ENCODE data around the gene SUSD4.

SUSD4 gene

GRCh38 chr1:223347583-223347982, 16.4 kb downstream of the SUSD4 start:
- FAIRE-seq (no peak), DNase-seq (ENCODE audit: insufficient read length, low spot score) (no peak)
- TF ChIP-seq SPI1 (IDR thresholded peaks at IDR 0.05; ENCODE audit: low read depth, low read length) (no peak), POLR2AphosphoS5 (IDR thresholded peaks at IDR 0.05; ENCODE audit: low read depth, low read length) (no peak), TAF1 (IDR thresholded peaks at IDR 0.05; ENCODE audit: low read depth, low read length) (no peak), PAX5 (IDR thresholded peaks at IDR 0.05; ENCODE audit: insufficient read depth, low read length, severe bottlenecking) (no peak), POU2F2 (IDR thresholded peaks at IDR 0.05; ENCODE audit: low read depth, low read length) (no peak), POLR2A (IDR thresholded peaks at IDR 0.05; ENCODE audit: low read depth, low read length) (no peak)

- FAIRE-seq: no peak
Measured at GRCh38 chr1:223346311-223346710, 17.7 kb downstream of the SUSD4 start.

GRCh38 chr1:223345720-223346119, 18.3 kb downstream of the SUSD4 start:
- FAIRE-seq: no peak
- no peak for DNase-seq (ENCODE audit: insufficient read length, low spot score)
- TF ChIP-seq SPI1 (IDR thresholded peaks at IDR 0.05; ENCODE audit: low read depth, low read length) (no peak), TAF1 (IDR thresholded peaks at IDR 0.05; ENCODE audit: low read depth, low read length) (no peak), POLR2A (IDR thresholded peaks at IDR 0.05; ENCODE audit: low read depth, low read length) (no peak), POU2F2 (IDR thresholded peaks at IDR 0.05; ENCODE audit: low read depth, low read length) (no peak), POLR2AphosphoS5 (IDR thresholded peaks at IDR 0.05; ENCODE audit: low read depth, low read length) (no peak), PAX5 (IDR thresholded peaks at IDR 0.05; ENCODE audit: insufficient read depth, low read length, severe bottlenecking) (no peak)

More at GRCh38 chr1:223346311-223346710, 17.7 kb downstream of the SUSD4 start:
- no peak for TF ChIP-seq PAX5 (IDR thresholded peaks at IDR 0.05; ENCODE audit: insufficient read depth, low read length, severe bottlenecking)
- no peak for TF ChIP-seq TAF1 (IDR thresholded peaks at IDR 0.05; ENCODE audit: low read depth, low read length)
- TF ChIP-seq POU2F2 (IDR thresholded peaks at IDR 0.05; ENCODE audit: low read depth, low read length): no peak
- TF ChIP-seq POLR2A (IDR thresholded peaks at IDR 0.05; ENCODE audit: low read depth, low read length): no peak
- TF ChIP-seq SPI1 (IDR thresholded peaks at IDR 0.05; ENCODE audit: low read depth, low read length): no peak
- no peak for TF ChIP-seq POLR2AphosphoS5 (IDR thresholded peaks at IDR 0.05; ENCODE audit: low read depth, low read length)
- no peak for DNase-seq (ENCODE audit: insufficient read length, low spot score)

DNA sequence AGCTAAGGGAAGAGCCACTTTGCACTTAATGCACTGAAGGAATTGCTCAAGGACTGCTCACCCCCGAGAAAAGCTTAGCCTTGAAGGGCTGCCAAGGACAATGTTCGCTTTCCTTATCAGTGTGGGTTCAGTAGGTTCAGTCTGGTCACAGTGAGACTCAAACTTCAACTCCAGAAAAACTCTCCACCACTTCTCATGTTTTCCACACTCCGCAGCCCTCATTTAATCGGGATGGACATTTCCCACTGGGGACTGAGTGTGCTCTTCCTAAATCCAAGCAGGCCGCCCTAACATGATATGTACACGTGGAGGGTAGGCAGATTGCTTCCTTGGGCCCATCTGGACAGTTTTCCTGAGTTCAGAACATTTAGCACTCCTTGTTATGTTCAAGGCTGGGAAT, 19.5 kb downstream of the SUSD4 start:
- FAIRE-seq (no peak), DNase-seq (ENCODE audit: insufficient read length, low spot score) (no peak)
- TF ChIP-seq POLR2AphosphoS5 (IDR thresholded peaks at IDR 0.05; ENCODE audit: low read depth, low read length) (no peak), POLR2A (IDR thresholded peaks at IDR 0.05; ENCODE audit: low read depth, low read length) (no peak), PAX5 (IDR thresholded peaks at IDR 0.05; ENCODE audit: insufficient read depth, low read length, severe bottlenecking) (no peak), SPI1 (IDR thresholded peaks at IDR 0.05; ENCODE audit: low read depth, low read length) (no peak), POU2F2 (IDR thresholded peaks at IDR 0.05; ENCODE audit: low read depth, low read length) (no peak), TAF1 (IDR thresholded peaks at IDR 0.05; ENCODE audit: low read depth, low read length) (no peak)

DNA sequence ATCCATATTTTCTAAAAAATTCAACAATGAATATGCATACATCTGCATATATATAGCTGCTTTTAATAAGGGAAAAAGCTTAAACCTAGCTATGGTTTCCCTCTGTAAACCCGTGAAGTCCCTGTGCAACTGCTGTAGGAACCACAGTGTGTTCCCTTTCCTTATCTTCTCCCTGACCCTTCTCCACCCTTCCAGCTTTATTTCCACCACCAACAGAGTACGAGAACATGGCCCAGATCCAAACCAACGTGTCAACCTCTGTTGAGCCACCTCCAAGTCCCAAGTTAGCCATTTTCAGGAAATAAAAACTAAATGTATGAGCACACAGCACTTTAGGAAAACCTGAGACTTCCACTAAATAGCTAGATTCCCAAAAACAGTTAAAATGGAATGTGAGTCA, 20.3 kb downstream of the SUSD4 start:
- DNase-seq (ENCODE audit: insufficient read length, low spot score): no peak
- FAIRE-seq: no peak
- TF ChIP-seq SPI1 (IDR thresholded peaks at IDR 0.05; ENCODE audit: low read depth, low read length): no peak
- no peak for TF ChIP-seq PAX5 (IDR thresholded peaks at IDR 0.05; ENCODE audit: insufficient read depth, low read length, severe bottlenecking)
- TF ChIP-seq TAF1 (IDR thresholded peaks at IDR 0.05; ENCODE audit: low read depth, low read length): no peak
- no peak for TF ChIP-seq POLR2AphosphoS5 (IDR thresholded peaks at IDR 0.05; ENCODE audit: low read depth, low read length)
- no peak for TF ChIP-seq POU2F2 (IDR thresholded peaks at IDR 0.05; ENCODE audit: low read depth, low read length)
- TF ChIP-seq POLR2A (IDR thresholded peaks at IDR 0.05; ENCODE audit: low read depth, low read length): no peak

GRCh38 chr1:223341121-223341520, 22.9 kb downstream of the SUSD4 start:
- DNase-seq (ENCODE audit: insufficient read length, low spot score) (no peak), FAIRE-seq (no peak)
- no peak for TF ChIP-seq POU2F2 (IDR thresholded peaks at IDR 0.05; ENCODE audit: low read depth, low read length)
- no peak for TF ChIP-seq POLR2AphosphoS5 (IDR thresholded peaks at IDR 0.05; ENCODE audit: low read depth, low read length)
- no peak for TF ChIP-seq POLR2A (IDR thresholded peaks at IDR 0.05; ENCODE audit: low read depth, low read length)
- TF ChIP-seq PAX5 (IDR thresholded peaks at IDR 0.05; ENCODE audit: insufficient read depth, low read length, severe bottlenecking): no peak
- TF ChIP-seq TAF1 (IDR thresholded peaks at IDR 0.05; ENCODE audit: low read depth, low read length): no peak
- TF ChIP-seq SPI1 (IDR thresholded peaks at IDR 0.05; ENCODE audit: low read depth, low read length): no peak

DNA sequence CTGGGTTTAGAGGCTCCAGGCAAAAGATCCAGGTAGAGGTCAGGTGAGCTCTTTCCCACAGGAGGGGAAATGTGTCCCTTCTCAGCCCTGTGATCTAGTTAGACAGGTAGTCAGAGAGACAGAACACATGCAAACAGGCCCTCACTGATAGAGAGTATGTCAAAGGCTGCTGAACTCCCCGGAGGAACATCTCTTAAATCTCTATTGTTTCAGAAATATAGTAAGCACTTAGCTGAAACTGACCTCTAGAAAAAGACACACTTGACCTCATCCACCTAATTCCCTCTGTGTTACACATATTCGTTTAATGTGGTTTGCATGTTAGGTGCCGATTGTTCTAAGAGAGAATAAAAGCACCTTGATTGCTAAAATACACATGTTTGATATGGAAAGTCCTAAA, 23.3 kb downstream of the SUSD4 start:
- DNase-seq (ENCODE audit: insufficient read length, low spot score) (no peak), FAIRE-seq (no peak)
- TF ChIP-seq POLR2AphosphoS5 (IDR thresholded peaks at IDR 0.05; ENCODE audit: low read depth, low read length): no peak
- TF ChIP-seq POU2F2 (IDR thresholded peaks at IDR 0.05; ENCODE audit: low read depth, low read length): no peak
- TF ChIP-seq SPI1 (IDR thresholded peaks at IDR 0.05; ENCODE audit: low read depth, low read length): no peak
- TF ChIP-seq PAX5 (IDR thresholded peaks at IDR 0.05; ENCODE audit: insufficient read depth, low read length, severe bottlenecking): no peak
- TF ChIP-seq POLR2A (IDR thresholded peaks at IDR 0.05; ENCODE audit: low read depth, low read length): no peak

DNA sequence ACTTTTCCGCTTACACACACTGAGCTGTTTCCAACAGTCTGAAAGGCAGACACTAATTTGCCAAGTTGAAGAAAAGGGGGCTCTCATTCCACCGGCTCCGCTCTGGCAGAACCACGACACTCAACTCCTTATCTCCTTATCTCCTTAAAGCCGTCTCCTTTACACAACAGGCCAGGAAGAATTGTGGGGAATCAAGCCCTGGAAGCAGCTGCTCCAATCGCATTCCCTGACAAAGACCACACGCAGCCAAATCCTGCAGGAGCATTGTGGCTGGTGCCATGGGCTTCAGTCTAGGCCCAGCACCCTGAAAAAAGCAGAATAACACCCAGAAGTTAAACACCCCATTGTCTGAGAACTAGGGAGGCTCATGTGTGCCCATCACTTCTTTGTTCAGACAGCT, 24.1 kb downstream of the SUSD4 start:
- no peak for DNase-seq (ENCODE audit: insufficient read length, low spot score)
- FAIRE-seq: no peak

DNA sequence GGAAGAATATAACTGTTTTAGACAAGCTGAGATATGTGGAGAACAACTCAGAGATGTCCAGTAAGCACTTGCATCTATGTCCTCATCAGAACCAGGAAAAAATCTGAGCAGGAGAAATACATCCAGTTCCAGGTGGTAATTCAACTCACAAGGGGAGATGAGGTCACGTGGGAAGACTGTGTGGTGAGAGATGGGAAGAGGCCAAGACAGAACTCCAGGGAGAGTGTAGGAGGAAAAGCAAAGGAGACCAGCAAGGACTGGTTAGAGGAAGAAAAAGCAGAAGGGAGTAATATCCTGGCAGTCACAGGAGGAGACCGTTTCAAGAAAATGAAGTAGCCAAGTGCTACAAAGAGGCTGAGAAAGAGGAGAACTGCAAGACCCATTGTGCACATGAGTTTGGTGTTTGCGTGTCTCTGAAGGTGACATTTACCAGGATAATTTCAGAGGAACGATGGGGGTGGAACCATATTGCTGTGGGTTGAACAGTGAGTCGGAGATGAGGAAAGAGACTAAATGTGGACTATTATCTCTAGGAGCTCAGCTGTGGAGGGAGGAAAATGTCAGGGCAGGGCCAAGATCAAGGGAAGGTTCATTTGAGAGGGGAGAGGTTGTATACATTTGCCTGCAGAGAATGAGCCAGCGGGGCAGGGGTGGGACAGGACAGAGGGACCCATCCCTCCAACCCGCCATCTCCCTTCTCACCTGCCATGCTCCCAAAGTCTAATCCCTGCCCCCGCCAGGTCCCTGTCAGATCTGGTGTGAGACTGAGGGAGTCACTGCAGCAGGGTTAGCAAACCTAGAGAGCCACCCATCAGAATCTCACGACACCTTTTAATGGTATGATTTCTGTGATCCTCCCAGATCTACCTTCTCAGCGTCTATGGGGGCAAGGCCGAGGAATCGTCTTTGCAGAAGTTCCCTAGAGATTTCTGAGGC, 24.9 kb downstream of the SUSD4 start:
- DNase-seq (ENCODE audit: insufficient read length, low spot score): no peak
- no peak for FAIRE-seq
- TF ChIP-seq POLR2AphosphoS5 (IDR thresholded peaks at IDR 0.05; ENCODE audit: low read depth, low read length) (no peak), PAX5 (IDR thresholded peaks at IDR 0.05; ENCODE audit: insufficient read depth, low read length, severe bottlenecking) (no peak), TAF1 (IDR thresholded peaks at IDR 0.05; ENCODE audit: low read depth, low read length) (no peak)

More for the DNA sequence above, 24.1 kb downstream of the SUSD4 start:
- no peak for TF ChIP-seq SPI1 (IDR thresholded peaks at IDR 0.05; ENCODE audit: low read depth, low read length)
